MG63 (cell line): ENCODE data around the gene SORCS2. TPM values are rescaled to one million over a fixed set of nuclear protein-coding genes. Genes with fewer than 3 reads are reported as not detected.
A peak's percentile ranks its signal among the peaks of the same experiment; 100 is the strongest.

Experiments used
- DNase-seq: peaks from one replicate; pipeline ENCODE4 v3.0.0-alpha.2; 2020
- H3K27me3 ChIP-seq: fragments of 250-450 bp; sonication (Bioruptor Pico); 2 replicates; pipeline ENCODE4 v1.5.1; 2020; ENCODE audit warnings: mild to moderate bottlenecking, moderate library complexity
- H3K36me3 ChIP-seq: fragments of 250-450 bp; sonication (Bioruptor Pico); 2 replicates; pipeline ENCODE4 v1.5.1; 2020; ENCODE audit warnings: mild to moderate bottlenecking, moderate library complexity
- H3K4me3 ChIP-seq: fragments of 250-450 bp; sonication (Bioruptor Pico); 2 replicates; pipeline ENCODE4 v1.5.1; 2020; ENCODE audit warnings: mild to moderate bottlenecking, moderate library complexity
- H3K9me3 ChIP-seq: fragments of 250-450 bp; sonication (Bioruptor Pico); 2 replicates; pipeline ENCODE4 v1.5.1; 2020; ENCODE audit warnings: mild to moderate bottlenecking, moderate library complexity
- total RNA-seq: library from RNA; depleted of rRNA; stranded (reverse); fragments of >200 nt; shearing (Covaris generic); gene quantifications from 2 replicates; pipeline ENCODE4 v1.2.3, GENCODE V29; 2014; ENCODE audit warnings: low replicate concordance

SORCS2 gene
- total RNA-seq, 1 experiment from 2014 or later, result 1.5 TPM

- H3K9me3 ChIP-seq, result no peaks in the 10 kb centered on the region
- H3K4me3 ChIP-seq, result no peak overlapping the region
- no peak for DNase-seq
- H3K36me3 ChIP-seq, result no peaks in the 10 kb centered on the region
- H3K27me3 ChIP-seq, result no peaks in the 10 kb centered on the region
Observed at GRCh38 chr4:7512946-7513345, 320.6 kb downstream of the SORCS2 start.

DNA sequence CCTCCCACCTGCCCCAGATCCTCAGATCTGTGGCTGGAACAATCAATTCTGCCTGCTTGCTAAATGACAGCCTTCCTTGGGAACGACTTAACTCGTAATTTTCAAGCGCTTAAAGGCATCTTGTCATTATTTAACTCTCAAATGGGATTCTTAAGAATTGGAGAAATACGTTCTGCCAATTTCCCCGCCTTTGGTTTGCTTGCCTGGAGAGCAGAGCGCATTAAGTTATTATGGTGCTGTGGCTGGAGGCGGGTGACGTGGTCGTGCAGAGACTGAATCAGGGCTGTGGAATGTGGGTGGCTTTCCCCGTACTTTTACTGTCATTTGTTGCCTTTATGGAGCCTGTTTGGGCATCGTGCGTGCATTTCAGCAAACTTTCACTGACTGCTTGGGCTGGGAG is 321.3 kb downstream of the SORCS2 start:
- Histone ChIP-seq H3K4me3 (no peak overlapping the region), H3K9me3 (no peaks in the 10 kb centered on the region), H3K36me3 (no peaks in the 10 kb centered on the region), H3K27me3 (no peaks in the 10 kb centered on the region)
- peak; percentile 39 for DNase-seq

DNA sequence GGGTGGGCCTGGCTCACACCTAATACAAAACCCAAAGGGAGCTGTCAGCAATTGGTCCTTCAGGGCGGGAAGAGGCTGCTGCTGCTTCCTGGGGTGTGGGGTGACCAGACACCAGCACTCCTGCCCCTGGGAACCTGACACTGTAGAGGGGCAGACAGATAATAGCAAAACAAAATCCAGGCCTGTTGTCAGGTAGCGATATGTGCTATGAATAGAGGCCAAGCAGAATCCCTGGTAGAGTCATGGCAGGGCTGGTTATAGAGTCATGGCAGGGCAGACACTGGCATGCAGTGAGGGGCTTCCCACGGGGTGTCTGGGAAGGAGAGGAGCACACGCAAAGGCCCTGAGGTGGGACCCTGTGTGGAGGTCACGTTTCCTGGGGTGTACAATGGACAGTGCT is 321.9 kb downstream of the SORCS2 start:
- Histone ChIP-seq H3K9me3 (no peaks in the 10 kb centered on the region), H3K36me3 (no peaks in the 10 kb centered on the region), H3K4me3 (no peak overlapping the region), H3K27me3 (no peaks in the 10 kb centered on the region)
- no peak for DNase-seq

DNA sequence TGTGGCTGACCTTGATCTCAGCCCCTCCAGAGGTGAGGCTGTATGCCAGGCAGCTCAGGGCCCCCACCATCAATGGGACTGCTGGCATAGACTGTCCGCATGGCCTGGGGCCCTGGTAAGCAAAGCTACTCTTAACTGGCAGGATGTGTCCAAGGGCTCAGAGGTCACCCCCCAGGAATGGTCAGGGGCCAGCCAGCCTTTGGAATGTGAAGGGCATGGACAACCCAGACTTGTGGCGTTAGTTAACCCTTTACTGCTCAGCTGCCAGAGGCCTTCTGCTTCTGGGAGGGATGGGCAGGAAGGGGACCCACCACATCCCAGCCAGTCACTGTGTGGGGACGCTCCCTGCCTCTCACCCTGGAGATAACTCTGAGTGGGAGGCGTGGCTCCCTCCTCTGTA is 322.5 kb downstream of the SORCS2 start:
- Histone ChIP-seq H3K4me3 (no peak overlapping the region), H3K9me3 (no peaks in the 10 kb centered on the region), H3K36me3 (no peaks in the 10 kb centered on the region), H3K27me3 (no peaks in the 10 kb centered on the region)
- DNase-seq, result no peak

GRCh38 chr4:7515390-7515902 is 323.1 kb downstream of the SORCS2 start:
- Histone ChIP-seq H3K27me3 (no peaks in the 10 kb centered on the region), H3K36me3 (no peaks in the 10 kb centered on the region), H3K4me3 (no peak overlapping the region), H3K9me3 (no peaks in the 10 kb centered on the region)
- DNase-seq, result no peak

- H3K36me3 ChIP-seq, result no peaks in the 10 kb centered on the region
- H3K27me3 ChIP-seq, result no peaks in the 10 kb centered on the region
- no peak overlapping the region for H3K4me3 ChIP-seq
- no peak for DNase-seq
- no peaks in the 10 kb centered on the region for H3K9me3 ChIP-seq
Observed at GRCh38 chr4:7516096-7516772, 323.9 kb downstream of the SORCS2 start.

DNA sequence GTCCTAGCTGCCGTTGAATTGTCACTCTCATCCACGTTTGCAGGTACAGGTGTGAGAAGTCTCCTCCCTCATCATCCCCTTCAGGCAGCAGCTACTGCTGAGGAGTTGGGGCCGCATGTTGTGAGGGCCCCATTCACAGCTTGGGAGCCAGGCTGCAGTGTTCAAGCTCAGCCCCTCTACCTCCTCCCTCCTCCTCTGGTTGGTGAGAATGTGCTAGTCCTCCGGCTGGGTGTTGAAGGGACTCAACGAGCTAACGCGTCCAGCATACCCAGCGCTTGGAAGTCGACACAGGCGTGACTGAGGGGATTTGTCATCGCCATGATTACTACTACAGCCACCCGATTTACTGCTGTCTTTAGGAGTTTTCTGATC is 324.4 kb downstream of the SORCS2 start:
- no peaks in the 10 kb centered on the region for H3K9me3 ChIP-seq
- H3K36me3 ChIP-seq, result no peaks in the 10 kb centered on the region
- no peak for DNase-seq
- no peaks in the 10 kb centered on the region for H3K27me3 ChIP-seq
- no peak overlapping the region for H3K4me3 ChIP-seq

GRCh38 chr4:7518871-7519637 is 326.7 kb downstream of the SORCS2 start:
- Histone ChIP-seq H3K27me3 (no peaks in the 10 kb centered on the region), H3K9me3 (no peaks in the 10 kb centered on the region), H3K4me3 (no peak overlapping the region), H3K36me3 (no peaks in the 10 kb centered on the region)
- DNase-seq, result no peak

DNA sequence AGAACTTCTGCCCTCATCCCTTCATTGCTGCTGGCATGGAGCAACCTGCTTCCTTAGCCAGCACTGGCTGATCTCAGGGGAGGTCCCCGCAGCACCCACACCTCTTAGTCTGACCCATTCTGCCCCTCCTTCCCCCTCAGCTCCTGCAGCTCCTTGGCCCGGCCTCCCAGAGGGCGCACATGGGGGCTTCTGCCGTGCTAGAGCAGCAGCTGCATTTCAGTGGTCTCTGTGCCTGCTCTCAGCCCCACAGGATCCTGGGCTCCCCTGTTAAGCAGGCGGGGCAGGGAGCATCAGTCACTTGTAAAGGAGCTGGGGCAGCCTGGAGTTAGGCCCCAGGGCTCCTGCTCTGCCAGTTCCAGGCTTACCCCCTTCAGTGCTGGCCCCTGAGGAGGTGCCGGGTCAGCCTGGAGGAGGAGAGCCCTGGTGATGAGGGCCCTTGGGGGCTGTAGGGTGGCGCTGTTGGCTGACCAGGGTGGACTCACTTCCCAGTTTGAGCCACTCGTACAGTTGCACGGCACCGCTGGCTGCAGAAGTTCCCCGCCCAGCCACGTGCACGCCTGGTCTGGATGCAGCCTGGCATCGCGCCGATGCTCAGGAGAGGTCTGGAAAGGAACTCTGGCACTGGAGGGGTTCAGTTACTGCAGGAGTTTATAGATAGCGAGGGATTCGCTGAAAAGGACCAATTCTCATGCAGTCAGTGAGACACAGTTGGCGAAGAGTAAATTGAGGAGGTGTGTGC is 327.5 kb downstream of the SORCS2 start:
- no peak for DNase-seq
- Histone ChIP-seq H3K4me3 (no peak overlapping the region), H3K36me3 (no peaks in the 10 kb centered on the region), H3K27me3 (no peaks in the 10 kb centered on the region), H3K9me3 (no peaks in the 10 kb centered on the region)

DNA sequence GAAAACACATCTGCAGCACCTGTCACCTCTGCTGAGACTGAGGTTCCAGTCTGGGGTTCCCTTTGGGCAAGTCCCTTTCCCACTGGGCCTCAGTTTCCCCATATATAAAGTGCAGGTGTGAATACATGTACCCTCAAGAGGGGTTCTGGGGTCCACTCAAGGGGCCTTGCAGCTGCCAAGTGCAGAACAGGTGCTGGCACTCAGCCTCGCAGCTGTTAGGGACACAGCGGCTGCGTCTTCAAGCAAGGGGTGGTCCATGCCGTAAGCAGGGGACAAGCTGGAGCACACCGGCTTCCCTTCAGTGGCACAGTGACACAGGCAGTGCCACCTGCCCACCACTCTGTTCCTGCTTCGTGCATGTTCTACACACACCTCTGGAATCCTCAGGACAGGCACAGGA is 329.3 kb downstream of the SORCS2 start:
- no peaks in the 10 kb centered on the region for H3K36me3 ChIP-seq
- no peak for DNase-seq
- H3K9me3 ChIP-seq, result no peaks in the 10 kb centered on the region
- no peak overlapping the region for H3K4me3 ChIP-seq
- H3K27me3 ChIP-seq, result no peaks in the 10 kb centered on the region

DNA sequence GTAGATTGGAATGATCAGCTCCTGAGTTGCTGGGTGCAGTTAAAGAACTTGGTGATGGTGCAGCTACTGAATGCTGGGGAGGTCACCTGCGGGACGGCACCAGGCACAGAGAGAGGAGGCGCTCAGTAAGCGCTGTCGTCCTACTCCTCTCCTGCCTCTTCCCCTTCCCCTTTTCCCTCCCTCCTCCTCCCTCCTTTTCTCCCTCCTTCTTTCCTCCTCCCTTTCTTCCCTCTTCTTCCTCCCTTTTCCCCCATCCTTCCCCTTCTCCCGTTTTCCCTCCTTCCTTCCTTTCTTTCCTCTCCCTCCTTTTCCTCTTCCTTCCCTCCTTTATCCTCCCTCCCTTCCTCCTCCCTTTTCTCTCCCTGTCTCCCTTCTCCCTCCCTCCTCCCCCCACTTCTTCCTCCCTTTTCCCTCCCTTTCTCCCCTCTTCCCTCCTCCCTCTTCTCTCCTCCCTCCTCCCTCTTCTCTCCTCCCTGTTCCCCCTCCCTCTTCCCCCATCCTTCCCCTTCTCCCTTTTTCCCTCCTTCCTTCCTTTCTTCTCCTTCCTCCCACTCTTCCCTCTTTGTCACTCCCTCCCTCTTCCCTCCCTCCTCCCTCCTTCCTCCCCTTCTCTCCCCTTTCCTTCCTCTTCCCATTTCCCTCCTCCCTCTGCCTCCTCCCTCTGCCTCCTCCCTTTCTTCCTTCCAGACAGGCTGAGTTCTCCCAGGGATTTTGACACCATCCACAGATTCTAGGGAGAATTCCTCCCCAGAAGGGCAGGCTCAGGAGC is 330.3 kb downstream of the SORCS2 start:
- Histone ChIP-seq H3K27me3 (no peaks in the 10 kb centered on the region), H3K9me3 (no peaks in the 10 kb centered on the region), H3K4me3 (no peak overlapping the region), H3K36me3 (no peaks in the 10 kb centered on the region)
- DNase-seq, result no peak

DNA sequence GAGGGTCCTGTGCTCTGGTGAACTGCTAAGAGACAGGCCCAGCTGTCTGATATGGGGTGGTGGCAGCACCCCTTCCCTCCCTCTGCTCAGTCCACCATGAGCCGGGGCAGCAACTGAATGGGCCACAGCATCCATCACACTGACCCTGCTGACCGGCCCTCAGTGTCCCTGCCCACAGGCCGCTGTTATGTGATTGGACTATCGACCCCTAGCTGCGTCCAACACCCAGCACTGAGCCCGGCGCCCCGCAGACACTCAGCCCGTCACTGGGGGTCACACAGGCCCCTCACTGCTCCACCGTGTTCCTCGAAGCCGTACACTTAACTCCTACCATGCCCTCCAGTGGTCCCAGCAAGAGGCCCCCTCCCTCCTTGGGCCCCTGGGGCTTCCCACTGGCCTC is 331.2 kb downstream of the SORCS2 start:
- no peak for DNase-seq
- H3K4me3 ChIP-seq, result no peak overlapping the region
- no peaks in the 10 kb centered on the region for H3K9me3 ChIP-seq
- H3K36me3 ChIP-seq, result no peaks in the 10 kb centered on the region
- no peaks in the 10 kb centered on the region for H3K27me3 ChIP-seq

- Histone ChIP-seq H3K36me3 (no peaks in the 10 kb centered on the region), H3K9me3 (no peaks in the 10 kb centered on the region), H3K27me3 (no peaks in the 10 kb centered on the region), H3K4me3 (no peak overlapping the region)
- DNase-seq, result no peak
Observed at GRCh38 chr4:7524064-7524682, 331.8 kb downstream of the SORCS2 start.

GRCh38 chr4:7524843-7525242 is 332.5 kb downstream of the SORCS2 start:
- no peak for DNase-seq
- no peak overlapping the region for H3K4me3 ChIP-seq
- no peaks in the 10 kb centered on the region for H3K27me3 ChIP-seq
- no peaks in the 10 kb centered on the region for H3K36me3 ChIP-seq
- no peaks in the 10 kb centered on the region for H3K9me3 ChIP-seq

GRCh38 chr4:7526491-7526890 is 334.2 kb downstream of the SORCS2 start:
- Histone ChIP-seq H3K4me3 (no peak overlapping the region), H3K36me3 (no peaks in the 10 kb centered on the region), H3K27me3 (no peaks in the 10 kb centered on the region), H3K9me3 (no peaks in the 10 kb centered on the region)
- DNase-seq, result no peak

GRCh38 chr4:7526929-7527535 is 334.7 kb downstream of the SORCS2 start:
- H3K36me3 ChIP-seq, result no peaks in the 10 kb centered on the region
- H3K4me3 ChIP-seq, result no peak overlapping the region
- no peak for DNase-seq
- H3K9me3 ChIP-seq, result no peaks in the 10 kb centered on the region
- H3K27me3 ChIP-seq, result no peaks in the 10 kb centered on the region
